GM18951 (cell line): Measurements from ENCODE around the gene RBM4.
A peak's percentile ranks its signal among the peaks of the same experiment; 100 is the strongest.
"Not testable (repeated sequence)": the region's sequence is repeated elsewhere in the genome, so short reads cannot be mapped to it uniquely, and the experiment has no call there.

Experiments
- POLR2A ChIP-seq: IDR thresholded peaks from 4 replicates; pipeline ENCODE4 v1.6.1; 2011; ENCODE audit warnings: mild to moderate bottlenecking; ENCODE audit not compliant: insufficient read length, insufficient read depth; ENCODE audit errors: extremely low read depth
- in situ Hi-C: fragments of 300-500 bp; cut with MboI; formaldehyde crosslinking; loops from one replicate; pipeline ENCODE4 v1.12.0; 2022; ENCODE audit warnings: low sequenced_read_pairs, mixed read lengths, inconsistent platforms; ENCODE audit not compliant: unreplicated experiment

RBM4 gene

GRCh38 chr11:66604155-66604554, 34.3 kb upstream of the RBM4 start:
- no peak for TF ChIP-seq POLR2A
- in situ Hi-C loops: no loop called here

GRCh38 chr11:66606608-66607007, 31.9 kb upstream of the RBM4 start:
- in situ Hi-C loops: not testable (repeated sequence)

DNA sequence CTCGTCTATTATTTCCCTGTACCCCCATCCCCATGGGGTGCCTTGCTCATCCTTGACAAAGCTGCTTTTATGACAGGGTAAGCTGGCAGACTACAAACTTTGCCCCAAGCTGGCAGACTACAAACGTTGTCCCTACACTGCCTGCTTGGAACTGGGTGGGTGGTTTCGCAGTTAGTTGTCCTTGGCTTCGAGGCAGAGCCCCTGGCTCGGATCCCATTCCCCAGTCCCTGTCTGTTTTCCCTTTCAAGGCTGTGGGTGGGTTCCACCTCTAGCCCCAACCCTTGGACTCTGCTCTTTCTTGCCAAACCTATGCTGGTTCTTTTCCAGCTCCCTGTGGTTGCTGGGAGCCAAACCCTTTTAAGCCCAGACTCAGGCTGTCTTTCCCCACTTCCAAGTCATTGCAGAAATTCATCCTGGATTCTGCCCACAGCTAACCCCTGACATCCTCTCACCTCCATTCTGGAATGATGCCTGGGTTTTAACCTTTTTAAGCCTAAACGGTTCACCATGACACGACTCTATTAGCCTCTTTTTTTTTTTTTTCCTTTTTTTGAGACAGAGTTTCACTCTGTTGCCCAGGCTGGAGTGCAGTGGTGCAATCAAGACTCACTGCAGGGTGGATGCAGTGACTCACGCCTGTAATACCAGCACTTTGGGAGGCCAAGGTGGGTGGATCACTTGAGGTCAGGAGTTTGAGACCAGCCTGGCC, 31.2 kb upstream of the RBM4 start:
- in situ Hi-C loops: no loop called here
- no peak for TF ChIP-seq POLR2A

- no peak for TF ChIP-seq POLR2A
These were observed 28.5 kb upstream of the RBM4 start for GRCh38 chr11:66609721-66610617.

DNA sequence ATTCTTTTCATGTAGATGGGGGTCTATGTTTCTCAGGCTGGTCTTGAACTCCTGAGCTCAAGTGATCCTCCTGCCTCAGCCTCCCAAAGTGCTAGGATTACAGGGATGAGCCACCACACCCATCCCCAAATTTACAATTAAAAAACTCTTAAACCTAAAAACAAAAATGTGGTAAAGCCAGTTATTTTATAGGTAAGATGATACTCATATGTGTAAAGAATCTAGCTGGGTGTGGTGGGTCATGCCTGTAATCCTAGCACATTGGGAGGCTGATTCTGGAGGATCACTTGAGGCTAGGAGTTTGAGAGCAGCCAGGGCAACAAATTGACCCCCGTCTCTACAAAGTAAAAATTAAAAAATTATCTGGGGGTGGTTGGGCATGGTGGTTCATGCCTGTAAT, 26.0 kb upstream of the RBM4 start:
- in situ Hi-C loops: no loop called here
- no peak for TF ChIP-seq POLR2A

More at GRCh38 chr11:66609721-66610617, 28.5 kb upstream of the RBM4 start:
- in situ Hi-C loops: no loop called here

- no peak for TF ChIP-seq POLR2A
- in situ Hi-C loops: no loop called here
These were observed 24.4 kb upstream of the RBM4 start for GRCh38 chr11:66614073-66614472.

DNA sequence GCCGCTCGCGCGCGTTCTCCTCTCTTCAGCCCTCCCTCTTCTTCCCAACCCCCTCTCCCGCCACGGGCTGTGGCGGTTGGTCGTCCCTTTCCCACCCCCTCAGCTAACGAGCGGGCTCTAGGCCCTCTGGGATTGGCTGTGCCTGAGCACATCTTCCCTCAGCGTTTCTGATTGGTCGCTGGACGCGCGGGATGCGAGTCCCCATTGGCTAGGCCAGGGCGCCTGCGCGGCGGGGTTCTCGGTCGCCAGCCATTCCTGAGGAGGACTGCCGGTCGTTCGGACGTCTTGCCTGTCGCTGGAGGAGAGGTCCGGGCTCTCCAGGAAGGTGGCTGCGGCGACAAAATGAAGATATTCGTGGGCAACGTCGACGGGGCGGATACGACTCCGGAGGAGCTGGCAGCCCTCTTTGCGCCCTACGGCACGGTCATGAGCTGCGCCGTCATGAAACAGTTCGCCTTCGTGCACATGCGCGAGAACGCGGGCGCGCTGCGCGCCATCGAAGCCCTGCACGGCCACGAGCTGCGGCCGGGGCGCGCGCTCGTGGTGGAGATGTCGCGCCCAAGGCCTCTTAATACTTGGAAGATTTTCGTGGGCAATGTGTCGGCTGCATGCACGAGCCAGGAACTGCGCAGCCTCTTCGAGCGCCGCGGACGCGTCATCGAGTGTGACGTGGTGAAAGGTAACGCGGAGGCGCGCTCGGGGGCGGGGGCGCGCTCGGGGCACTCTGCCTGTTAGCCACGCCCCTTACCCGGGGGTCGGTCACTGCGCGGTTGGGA, 21.9 kb upstream of the RBM4 start, which contains the start of gene RBM14:
RBM14 (plus strand) TSS at position 252 of the 776 bp plus-strand sequence; CDS start at position 343, 91 bp downstream.
- peak; percentile 98 for TF ChIP-seq POLR2A
- in situ Hi-C loops: no loop called here

DNA sequence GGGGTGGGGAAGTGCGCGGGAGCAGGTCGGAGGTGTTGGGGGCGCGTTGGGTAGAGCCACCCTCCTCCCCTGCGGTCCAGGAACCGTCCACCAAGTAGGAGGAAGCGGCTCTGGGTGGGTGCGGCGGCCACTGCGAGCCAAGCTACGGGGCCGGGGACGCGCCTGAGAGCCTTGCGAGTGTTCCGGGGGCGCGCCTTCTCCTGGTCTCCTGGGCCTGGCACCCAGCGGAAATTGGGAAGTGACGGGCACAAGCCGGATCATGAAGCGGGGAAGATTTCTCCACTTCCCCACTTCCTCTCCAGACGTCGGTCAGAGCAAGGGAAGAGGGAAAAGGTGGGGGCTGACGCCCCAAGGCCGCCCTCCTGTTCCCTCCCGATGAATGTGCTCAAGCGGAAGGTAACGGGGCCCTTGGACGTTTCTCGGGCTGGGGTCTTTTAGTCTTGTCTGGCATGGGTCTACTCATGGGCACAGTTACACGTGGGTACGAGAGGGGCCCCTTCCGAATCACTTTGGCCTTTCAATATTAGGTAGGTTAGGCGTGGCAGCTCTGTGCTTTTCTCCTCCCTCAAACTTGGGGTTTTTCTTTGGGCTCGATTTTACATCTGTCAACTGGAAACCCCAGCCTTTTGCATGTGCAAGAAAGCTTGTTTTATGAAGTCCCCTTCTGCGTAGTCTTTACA, 21.2 kb upstream of the RBM4 start:
- in situ Hi-C loops: no loop called here
- no peak for TF ChIP-seq POLR2A

- in situ Hi-C loops: no loop called here
- TF ChIP-seq POLR2A: no peak
These were observed 19.4 kb upstream of the RBM4 start for GRCh38 chr11:66619080-66619554.

GRCh38 chr11:66624450-66624849, 14.1 kb upstream of the RBM4 start:
- no peak for TF ChIP-seq POLR2A
- in situ Hi-C loops: no loop called here

DNA sequence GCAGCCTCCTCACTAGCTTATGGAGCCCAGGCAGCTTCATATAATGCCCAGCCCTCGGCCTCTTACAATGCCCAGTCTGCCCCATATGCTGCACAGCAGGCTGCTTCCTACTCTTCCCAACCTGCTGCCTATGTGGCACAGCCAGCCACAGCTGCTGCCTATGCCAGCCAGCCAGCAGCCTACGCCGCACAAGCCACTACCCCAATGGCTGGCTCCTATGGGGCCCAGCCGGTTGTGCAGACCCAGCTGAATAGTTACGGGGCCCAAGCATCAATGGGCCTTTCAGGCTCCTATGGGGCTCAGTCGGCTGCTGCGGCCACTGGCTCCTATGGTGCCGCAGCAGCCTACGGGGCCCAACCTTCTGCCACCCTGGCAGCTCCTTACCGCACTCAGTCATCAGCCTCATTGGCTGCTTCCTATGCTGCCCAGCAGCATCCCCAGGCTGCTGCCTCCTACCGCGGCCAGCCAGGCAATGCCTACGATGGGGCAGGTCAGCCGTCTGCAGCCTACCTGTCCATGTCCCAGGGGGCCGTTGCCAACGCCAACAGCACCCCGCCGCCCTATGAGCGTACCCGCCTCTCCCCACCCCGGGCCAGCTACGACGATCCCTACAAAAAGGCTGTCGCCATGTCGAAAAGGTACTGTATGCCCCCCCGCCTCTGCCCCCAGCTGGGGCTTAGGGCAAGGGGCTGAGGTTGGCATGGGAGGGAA, 13.3 kb upstream of the RBM4 start:
- in situ Hi-C loops: no loop called here
- TF ChIP-seq POLR2A: no peak

DNA sequence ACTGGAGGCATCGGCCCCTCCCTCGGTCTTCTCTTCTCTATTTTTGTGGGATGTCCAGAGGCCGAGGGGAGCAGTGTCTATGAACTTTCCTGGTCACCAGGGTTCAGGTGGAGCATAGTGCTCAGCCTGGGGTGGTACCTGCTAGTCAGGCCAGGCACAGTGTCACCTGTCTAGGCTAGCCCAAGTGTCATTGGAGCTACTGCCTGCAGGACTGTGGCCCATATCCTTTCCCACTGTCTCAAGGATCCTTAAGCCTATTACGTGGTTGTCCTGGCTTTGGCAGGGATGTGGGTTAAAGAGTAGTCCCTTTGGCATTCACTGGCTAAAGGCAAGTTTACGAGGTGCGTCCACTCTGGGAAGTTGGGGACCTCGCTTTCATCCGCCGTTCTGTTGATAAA, 12.8 kb upstream of the RBM4 start:
- TF ChIP-seq POLR2A: no peak
- in situ Hi-C loops: no loop called here

- peak; percentile 17 for TF ChIP-seq POLR2A
- in situ Hi-C loops: no loop called here
These were observed 12.1 kb upstream of the RBM4 start for GRCh38 chr11:66626382-66626781.
